GM23338 (cell line): ENCODE measurements around the gene FAM174C. TPM values are rescaled to one million over a fixed set of nuclear protein-coding genes. Genes with fewer than 3 reads are reported as not detected.

Experiments used
- ATAC-seq: fragments of 200-7000 bp; cut with Tn5 transposase; 3 replicates; pipeline ENCODE4 v1.9.1; 2020
- DNase-seq: peaks from one replicate; pipeline ENCODE4 v3.0.0-alpha.2; 2015; ENCODE audit warnings: low spot score
- H2AFZ ChIP-seq: fragments of 200-600 bp; sonication (generic); 2 replicates; pipeline ENCODE4 v1.8.0; 2016; ENCODE audit warnings: antibody characterized with exemption, mild to moderate bottlenecking, moderate library complexity
- H3F3A ChIP-seq: fragments of 200-600 bp; sonication (generic); replicated peaks from 2 replicates; pipeline ENCODE4 v1.8.0; 2017; ENCODE audit warnings: antibody characterized with exemption, mixed run types, low read depth
- H3K27ac ChIP-seq: fragments of 200-600 bp; sonication (generic); 2 replicates; pipeline ENCODE4 v1.6.1; 2016; ENCODE audit warnings: low read depth
- H3K27me3 ChIP-seq: fragments of 200-600 bp; sonication (generic); 2 replicates; pipeline ENCODE4 v1.8.0; 2016; ENCODE audit warnings: mild to moderate bottlenecking, mixed run types, moderate library complexity; ENCODE audit not compliant: insufficient read depth
- H3K36me3 ChIP-seq: fragments of 200-600 bp; sonication (generic); 2 replicates; pipeline ENCODE4 v1.8.0; 2016; ENCODE audit warnings: mild to moderate bottlenecking; ENCODE audit not compliant: insufficient read depth
- H3K4me1 ChIP-seq: fragments of 200-600 bp; sonication (generic); 2 replicates; pipeline ENCODE4 v1.8.0; 2016; ENCODE audit warnings: mild to moderate bottlenecking, moderate library complexity; ENCODE audit not compliant: insufficient read depth
- H3K4me2 ChIP-seq: fragments of 200-600 bp; sonication (generic); 2 replicates; pipeline ENCODE4 v1.7.1; 2017; ENCODE audit warnings: mixed run types
- H3K4me3 ChIP-seq: fragments of 200-600 bp; sonication (generic); 2 replicates; pipeline ENCODE4 v1.6.1; 2016; ENCODE audit warnings: mixed run types
- H3K79me2 ChIP-seq: fragments of 200-600 bp; sonication (generic); replicated peaks from 2 replicates; pipeline ENCODE4 v1.8.0; 2017; ENCODE audit warnings: mild to moderate bottlenecking; ENCODE audit not compliant: insufficient read depth
- H3K9me2 ChIP-seq: fragments of 200-600 bp; sonication (generic); 2 replicates; pipeline ENCODE4 v1.8.0; 2017; ENCODE audit not compliant: insufficient read depth
- H4K20me1 ChIP-seq: fragments of 200-600 bp; sonication (generic); replicated peaks from 2 replicates; pipeline ENCODE4 v1.8.0; 2017; ENCODE audit warnings: mild to moderate bottlenecking; ENCODE audit not compliant: insufficient read depth
- H3K27ac Mint-ChIP-seq: 2 replicates; pipeline ENCODE4 v1.8.0; 2020; ENCODE audit warnings: inconsistent platforms, mild to moderate bottlenecking, moderate library complexity, mixed read lengths
- H3K27me3 Mint-ChIP-seq: 3 replicates; pipeline ENCODE4 v1.8.0; 2022; ENCODE audit warnings: low read depth, mild to moderate bottlenecking, moderate library complexity, mixed read lengths, inconsistent platforms; ENCODE audit not compliant: insufficient read depth, poor library complexity
- H3K36me3 Mint-ChIP-seq: 3 replicates; pipeline ENCODE4 v1.8.0; 2021; ENCODE audit warnings: low read depth, mild to moderate bottlenecking, inconsistent platforms, moderate library complexity, mixed read lengths
- H3K4me1 Mint-ChIP-seq: 3 replicates; pipeline ENCODE4 v1.8.0; 2020; ENCODE audit warnings: mild to moderate bottlenecking, inconsistent platforms, mixed read lengths
- H3K4me3 Mint-ChIP-seq: 3 replicates; pipeline ENCODE4 v1.8.0; 2021; ENCODE audit warnings: moderate library complexity, mild to moderate bottlenecking, inconsistent platforms, mixed read lengths
- H3K9me3 Mint-ChIP-seq: 3 replicates; pipeline ENCODE4 v1.8.0; 2020; ENCODE audit warnings: moderate library complexity, mild to moderate bottlenecking, inconsistent platforms, mixed read lengths
- CREB1 ChIP-seq: fragments of 250-450 bp; sonication (Bioruptor Pico); IDR thresholded peaks from 2 replicates; pipeline ENCODE4 v1.5.0; 2020; ENCODE audit warnings: low read depth, mild to moderate bottlenecking, moderate library complexity
- CTCF ChIP-seq, 2 experiments: fragments of 200-600 bp in 1 of 2; sonication (generic) in 1 of 2; conservative IDR thresholded peaks; 2 replicates each; pipeline versions ENCODE4 v1.5.1 to v1.6.1; 2016 to 2017; ENCODE audit warnings: antibody characterized with exemption in 2 of 2, low read depth in 2 of 2, mild to moderate bottlenecking in 2 of 2, moderate library complexity in 1 of 2
- ETS1 ChIP-seq: IDR thresholded peaks from 2 replicates; pipeline ENCODE4 v1.6.1; 2016; ENCODE audit warnings: antibody characterized with exemption
- EZH2 ChIP-seq: fragments of 200-600 bp; sonication (generic); IDR thresholded peaks from one replicate; pipeline ENCODE4 v1.8.0; 2017; ENCODE audit warnings: antibody characterized with exemption, mild to moderate bottlenecking, low read depth; ENCODE audit not compliant: unreplicated experiment
- EZH2phosphoT487 ChIP-seq: fragments of 200-600 bp; sonication (generic); IDR thresholded peaks from one replicate; pipeline ENCODE4 v1.8.1; 2018; ENCODE audit warnings: antibody characterized with exemption; ENCODE audit not compliant: unreplicated experiment
- JUNB ChIP-seq: IDR thresholded peaks from one replicate; pipeline ENCODE4 v1.6.1; 2016; ENCODE audit warnings: antibody characterized with exemption; ENCODE audit not compliant: unreplicated experiment
- NANOG ChIP-seq: IDR thresholded peaks from 2 replicates; pipeline ENCODE4 v1.6.1; 2016; ENCODE audit warnings: antibody characterized with exemption, borderline replicate concordance
- POLR2AphosphoS5 ChIP-seq: IDR thresholded peaks from 2 replicates; pipeline ENCODE4 v1.6.1; 2016; ENCODE audit warnings: antibody characterized with exemption, low read depth
- STAT1 ChIP-seq: IDR thresholded peaks from one replicate; pipeline ENCODE4 v1.6.1; 2016; ENCODE audit warnings: antibody characterized with exemption; ENCODE audit not compliant: unreplicated experiment
- ZNF114 ChIP-seq: fragments of 250-450 bp; sonication (Bioruptor Pico); IDR thresholded peaks from 2 replicates; pipeline ENCODE4 v1.5.0; 2020; ENCODE audit warnings: mild to moderate bottlenecking, moderate library complexity
- ZNF331 ChIP-seq: fragments of 250-450 bp; sonication (Bioruptor Pico); IDR thresholded peaks from 2 replicates; pipeline ENCODE4 v1.5.0; 2020; ENCODE audit warnings: low read depth, mild to moderate bottlenecking, moderate library complexity
- ZNF462 ChIP-seq: fragments of 250-450 bp; sonication (Bioruptor Pico); IDR thresholded peaks from 2 replicates; pipeline ENCODE4 v1.5.0; 2020; ENCODE audit warnings: mild to moderate bottlenecking, moderate library complexity
- polyA plus RNA-seq: library from polyadenylated mRNA; unstranded; fragments of >200 nt; fragmentation: Nextera tagmentation; extraction: Ambion mirVana; gene quantifications from 2 replicates; pipeline ENCODE4 v1.2.1, GENCODE V29; 2016
- total RNA-seq: library from RNA; depleted of rRNA; stranded (reverse); fragments of >200 nt; shearing (Covaris generic); gene quantifications from 2 replicates; pipeline ENCODE4 v1.2.3, GENCODE V29; 2014
- TF ChIP-seq, protein P1 (sequence below): IDR thresholded peaks from one replicate; pipeline ENCODE4 v1.6.1; 2018; ENCODE audit warnings: antibody characterized with exemption; ENCODE audit not compliant: unreplicated experiment

Gene FAM174C
- total and polyA plus RNA-seq, 2 experiments from 2014 or later = 60.4 to 68.0 TPM

DNA sequence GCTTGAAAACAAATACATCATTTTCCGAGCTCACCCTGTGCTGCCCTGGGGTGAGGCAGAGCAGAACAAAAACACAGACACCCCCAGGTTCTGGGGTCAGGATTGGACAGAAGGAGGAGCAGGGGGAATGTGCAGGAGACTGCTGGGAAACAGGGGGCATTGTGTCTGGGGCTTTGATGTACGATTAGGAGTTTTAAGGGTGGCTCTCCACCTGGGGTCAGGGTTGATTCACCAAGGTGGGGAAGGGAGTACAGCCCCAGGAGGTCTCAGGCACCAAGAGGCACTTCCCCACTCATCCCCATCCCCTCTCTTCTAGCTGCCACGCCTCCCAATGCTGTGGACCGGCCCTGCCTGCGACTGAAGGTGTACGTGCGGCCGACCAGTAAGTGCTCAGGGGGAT is 22.9 kb downstream of the FAM174C start:
- Mint-ChIP-seq H3K4me1 (peaks cover 2% of the 10 kb centered on the region; the same call in 1 of the 3 replicates), H3K36me3 (no peaks in the 10 kb centered on the region), H3K27me3 (peaks cover 7% of the 10 kb centered on the region), H3K27ac (no peak overlapping the region), H3K9me3 (no peaks in the 10 kb centered on the region), H3K4me3 (no peak overlapping the region; the same call in 2 of the 3 replicates)
- H2AFZ ChIP-seq = no peak overlapping the region
- H3K79me2 ChIP-seq = no peaks in the 10 kb centered on the region
- no peak for TF ChIP-seq NANOG
- TF ChIP-seq, protein P1, sequence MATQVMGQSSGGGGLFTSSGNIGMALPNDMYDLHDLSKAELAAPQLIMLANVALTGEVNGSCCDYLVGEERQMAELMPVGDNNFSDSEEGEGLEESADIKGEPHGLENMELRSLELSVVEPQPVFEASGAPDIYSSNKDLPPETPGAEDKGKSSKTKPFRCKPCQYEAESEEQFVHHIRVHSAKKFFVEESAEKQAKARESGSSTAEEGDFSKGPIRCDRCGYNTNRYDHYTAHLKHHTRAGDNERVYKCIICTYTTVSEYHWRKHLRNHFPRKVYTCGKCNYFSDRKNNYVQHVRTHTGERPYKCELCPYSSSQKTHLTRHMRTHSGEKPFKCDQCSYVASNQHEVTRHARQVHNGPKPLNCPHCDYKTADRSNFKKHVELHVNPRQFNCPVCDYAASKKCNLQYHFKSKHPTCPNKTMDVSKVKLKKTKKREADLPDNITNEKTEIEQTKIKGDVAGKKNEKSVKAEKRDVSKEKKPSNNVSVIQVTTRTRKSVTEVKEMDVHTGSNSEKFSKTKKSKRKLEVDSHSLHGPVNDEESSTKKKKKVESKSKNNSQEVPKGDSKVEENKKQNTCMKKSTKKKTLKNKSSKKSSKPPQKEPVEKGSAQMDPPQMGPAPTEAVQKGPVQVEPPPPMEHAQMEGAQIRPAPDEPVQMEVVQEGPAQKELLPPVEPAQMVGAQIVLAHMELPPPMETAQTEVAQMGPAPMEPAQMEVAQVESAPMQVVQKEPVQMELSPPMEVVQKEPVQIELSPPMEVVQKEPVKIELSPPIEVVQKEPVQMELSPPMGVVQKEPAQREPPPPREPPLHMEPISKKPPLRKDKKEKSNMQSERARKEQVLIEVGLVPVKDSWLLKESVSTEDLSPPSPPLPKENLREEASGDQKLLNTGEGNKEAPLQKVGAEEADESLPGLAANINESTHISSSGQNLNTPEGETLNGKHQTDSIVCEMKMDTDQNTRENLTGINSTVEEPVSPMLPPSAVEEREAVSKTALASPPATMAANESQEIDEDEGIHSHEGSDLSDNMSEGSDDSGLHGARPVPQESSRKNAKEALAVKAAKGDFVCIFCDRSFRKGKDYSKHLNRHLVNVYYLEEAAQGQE = no peak
- no peak for TF ChIP-seq EZH2
- no peak for TF ChIP-seq CREB1 (CRISPR knock-in tag)
- TF ChIP-seq ZNF331 = no peak
- TF ChIP-seq POLR2AphosphoS5 = no peak
- TF ChIP-seq ETS1 = no peak
- TF ChIP-seq ZNF462 (CRISPR knock-in tag) = no peak
- TF ChIP-seq EZH2phosphoT487 = no peak
- TF ChIP-seq CTCF (conservative IDR thresholded peaks at IDR 0.05; ENCODE audit: low read depth in 2 of 2) = no peak
- no peak for TF ChIP-seq ZNF114 (CRISPR knock-in tag)
- no peak for TF ChIP-seq STAT1
- no peak for TF ChIP-seq JUNB
- no peak overlapping the region for H3K4me3 ChIP-seq
- no peak overlapping the region for H3K4me2 ChIP-seq
- H4K20me1 ChIP-seq = no peaks in the 10 kb centered on the region
- no peak for DNase-seq
- no peak overlapping the region for H3K27ac ChIP-seq
- H3K4me1 ChIP-seq = no peaks in the 10 kb centered on the region
- H3K36me3 ChIP-seq = no peaks in the 10 kb centered on the region
- H3K9me2 ChIP-seq = no peaks in the 10 kb centered on the region
- ATAC-seq = no peak
- peaks cover 5% of the 10 kb centered on the region; the same call in 1 of the 2 replicates for H3F3A ChIP-seq
- peaks cover 4% of the 10 kb centered on the region; the same call in 1 of the 2 replicates for H3K27me3 ChIP-seq
